ENCODE results near the gene PFN2. TPM values are rescaled to one million over a fixed set of nuclear protein-coding genes. Genes with fewer than 3 reads are reported as not detected.
A peak's percentile ranks its signal among the peaks of the same experiment; 100 is the strongest.
"Not testable (repeated sequence)": the region's sequence is repeated elsewhere in the genome, so short reads cannot be mapped to it uniquely, and the experiment has no call there.

The PFN2 gene
- total RNA-seq, 1 donor from 2014 or later, result 179 TPM

DNA sequence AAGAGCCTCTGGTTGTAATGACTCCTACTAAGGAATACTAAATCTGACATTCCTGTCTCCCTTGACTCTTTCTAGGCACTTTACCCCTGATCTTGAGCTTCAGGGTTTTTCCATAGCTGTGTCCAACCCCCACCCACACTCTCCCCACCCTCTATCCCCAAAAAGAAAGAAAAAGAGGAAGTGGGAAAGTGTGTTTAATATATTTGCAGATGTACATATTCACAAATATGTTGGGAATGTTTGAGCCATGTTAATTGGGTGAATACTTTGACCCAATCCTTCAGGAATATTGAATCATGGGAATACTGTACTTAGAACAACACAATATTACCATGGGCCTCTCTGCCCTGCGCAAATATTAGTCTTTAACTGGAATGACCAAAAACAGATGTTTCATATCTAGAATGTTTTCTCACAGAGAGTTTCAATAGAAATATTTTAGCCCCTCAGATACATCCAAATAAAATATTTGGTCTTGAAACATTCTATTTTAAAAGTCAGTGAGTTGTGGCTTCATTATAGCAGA is 19.8 kb upstream of the PFN2 start:
- peaks cover 16% of the 10 kb centered on the region for H3K9me3 Mint-ChIP-seq
- H3K36me3 Mint-ChIP-seq, result peaks cover 6% of the 10 kb centered on the region
- no peak for DNase-seq (ENCODE audit: low spot score in 2 of 2, unreplicated experiment in 2 of 2)
- no peak overlapping the region for H3K4me3 Mint-ChIP-seq
- H3K27me3 Mint-ChIP-seq (ENCODE audit: low read depth), result no peaks in the 10 kb centered on the region
- H3K4me1 Mint-ChIP-seq, result peaks cover 3% of the 10 kb centered on the region
- no peak overlapping the region for H3K27ac Mint-ChIP-seq
- TF ChIP-seq, protein P1, sequence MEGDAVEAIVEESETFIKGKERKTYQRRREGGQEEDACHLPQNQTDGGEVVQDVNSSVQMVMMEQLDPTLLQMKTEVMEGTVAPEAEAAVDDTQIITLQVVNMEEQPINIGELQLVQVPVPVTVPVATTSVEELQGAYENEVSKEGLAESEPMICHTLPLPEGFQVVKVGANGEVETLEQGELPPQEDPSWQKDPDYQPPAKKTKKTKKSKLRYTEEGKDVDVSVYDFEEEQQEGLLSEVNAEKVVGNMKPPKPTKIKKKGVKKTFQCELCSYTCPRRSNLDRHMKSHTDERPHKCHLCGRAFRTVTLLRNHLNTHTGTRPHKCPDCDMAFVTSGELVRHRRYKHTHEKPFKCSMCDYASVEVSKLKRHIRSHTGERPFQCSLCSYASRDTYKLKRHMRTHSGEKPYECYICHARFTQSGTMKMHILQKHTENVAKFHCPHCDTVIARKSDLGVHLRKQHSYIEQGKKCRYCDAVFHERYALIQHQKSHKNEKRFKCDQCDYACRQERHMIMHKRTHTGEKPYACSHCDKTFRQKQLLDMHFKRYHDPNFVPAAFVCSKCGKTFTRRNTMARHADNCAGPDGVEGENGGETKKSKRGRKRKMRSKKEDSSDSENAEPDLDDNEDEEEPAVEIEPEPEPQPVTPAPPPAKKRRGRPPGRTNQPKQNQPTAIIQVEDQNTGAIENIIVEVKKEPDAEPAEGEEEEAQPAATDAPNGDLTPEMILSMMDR (IDR thresholded peaks at IDR 0.05; ENCODE audit: unreplicated experiment), result no peak

DNA sequence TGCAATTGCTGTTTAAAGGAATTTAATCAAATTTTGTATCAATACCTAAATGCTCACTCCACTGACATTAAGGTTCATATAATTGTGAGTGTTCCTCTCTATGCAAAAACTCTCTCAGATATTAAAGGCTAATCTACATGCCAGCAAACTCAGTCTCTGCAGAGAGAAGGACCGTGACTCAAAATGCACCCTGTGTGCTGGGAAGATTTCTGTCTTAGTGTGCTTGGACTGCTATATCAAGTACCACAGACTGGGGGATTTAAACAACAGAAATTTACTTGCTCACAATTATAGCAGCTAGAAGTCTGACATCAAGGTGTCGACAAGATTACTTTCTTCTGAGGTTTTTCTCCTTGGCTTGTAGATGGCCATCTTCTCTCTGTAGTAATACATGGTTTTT is 18.6 kb upstream of the PFN2 start:
- Mint-ChIP-seq H3K4me1 (peaks cover 3% of the 10 kb centered on the region), H3K4me3 (no peak overlapping the region), H3K9me3 (peaks cover 6% of the 10 kb centered on the region), H3K36me3 (peaks cover 4% of the 10 kb centered on the region), H3K27me3 (ENCODE audit: low read depth) (no peaks in the 10 kb centered on the region), H3K27ac (no peak overlapping the region)
- no peak for DNase-seq (ENCODE audit: low spot score in 2 of 2, unreplicated experiment in 2 of 2)
- TF ChIP-seq, protein P1 (IDR thresholded peaks at IDR 0.05; ENCODE audit: unreplicated experiment), result no peak

- DNase-seq (ENCODE audit: low spot score in 2 of 2, unreplicated experiment in 2 of 2), result no peak
- TF ChIP-seq, protein P1 (IDR thresholded peaks at IDR 0.05; ENCODE audit: unreplicated experiment), result no peak
- no peak overlapping the region for H3K27ac Mint-ChIP-seq
- peaks cover 8% of the 10 kb centered on the region for H3K9me3 Mint-ChIP-seq
- no peaks in the 10 kb centered on the region for H3K36me3 Mint-ChIP-seq
- peaks cover 2% of the 10 kb centered on the region for H3K4me1 Mint-ChIP-seq
- H3K4me3 Mint-ChIP-seq, result no peak overlapping the region
- no peaks in the 10 kb centered on the region for H3K27me3 Mint-ChIP-seq (ENCODE audit: low read depth)
Observed at GRCh38 chr3:149983628-149984027, 12.9 kb upstream of the PFN2 start.

GRCh38 chr3:149983053-149983452 is 12.4 kb upstream of the PFN2 start:
- not testable (repeated sequence) for H3K4me3 Mint-ChIP-seq; H3K4me1 Mint-ChIP-seq; DNase-seq (ENCODE audit: low spot score in 2 of 2, unreplicated experiment in 2 of 2); H3K27ac Mint-ChIP-seq; H3K36me3 Mint-ChIP-seq; H3K9me3 Mint-ChIP-seq; H3K27me3 Mint-ChIP-seq (ENCODE audit: low read depth)

DNA sequence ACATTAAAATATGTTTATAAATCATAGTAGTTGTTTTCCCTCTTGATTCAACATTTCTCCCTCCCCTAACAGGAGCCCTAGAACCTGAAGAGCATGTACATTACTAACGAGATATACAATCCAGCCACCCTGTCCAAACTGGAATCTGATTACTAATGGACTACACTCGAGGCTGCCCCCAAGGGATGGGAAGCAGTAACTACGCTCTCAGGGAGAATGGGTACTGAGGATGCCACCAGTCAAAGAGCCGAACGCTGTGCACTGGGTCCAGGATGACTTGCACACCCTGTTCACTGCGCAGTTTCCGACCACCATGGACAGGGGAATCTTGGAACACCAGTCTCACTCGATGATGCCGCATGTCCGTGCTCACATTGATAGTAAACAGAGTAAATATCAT is 11.3 kb upstream of the PFN2 start:
- H3K4me3 Mint-ChIP-seq; DNase-seq (ENCODE audit: low spot score in 2 of 2, unreplicated experiment in 2 of 2); H3K27ac Mint-ChIP-seq; H3K36me3 Mint-ChIP-seq; H3K9me3 Mint-ChIP-seq; H3K27me3 Mint-ChIP-seq (ENCODE audit: low read depth): not testable (repeated sequence)
- H3K4me1 Mint-ChIP-seq, result peaks cover 15% of the 10 kb centered on the region

DNA sequence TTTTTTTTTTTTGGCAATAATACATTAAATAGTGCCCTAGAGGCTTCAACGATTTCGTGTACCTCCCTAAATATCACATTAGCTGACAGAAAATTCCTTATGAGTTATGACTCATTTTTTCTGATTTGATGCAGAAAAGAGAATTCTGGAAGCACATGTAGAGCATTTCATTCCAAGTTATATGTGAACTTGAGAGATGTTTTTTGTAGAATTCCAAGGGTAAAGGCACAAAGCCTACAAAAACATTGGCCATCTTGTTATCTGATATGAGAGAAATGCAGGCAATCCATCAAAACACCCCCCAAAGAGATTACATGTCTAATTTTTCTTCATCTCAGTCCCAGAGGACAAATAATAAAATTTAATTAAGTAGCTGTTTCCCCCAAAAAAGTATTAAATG is 6.7 kb upstream of the PFN2 start:
- Mint-ChIP-seq H3K27ac (peak overlapping the region; percentile 32), H3K4me3 (no peak overlapping the region), H3K36me3 (no peaks in the 10 kb centered on the region), H3K4me1 (peaks cover 30% of the 10 kb centered on the region), H3K9me3 (peaks cover 23% of the 10 kb centered on the region), H3K27me3 (ENCODE audit: low read depth) (no peaks in the 10 kb centered on the region)
- no peak for DNase-seq (ENCODE audit: low spot score in 2 of 2, unreplicated experiment in 2 of 2)
- TF ChIP-seq, protein P1 (IDR thresholded peaks at IDR 0.05; ENCODE audit: unreplicated experiment), result no peak

DNA sequence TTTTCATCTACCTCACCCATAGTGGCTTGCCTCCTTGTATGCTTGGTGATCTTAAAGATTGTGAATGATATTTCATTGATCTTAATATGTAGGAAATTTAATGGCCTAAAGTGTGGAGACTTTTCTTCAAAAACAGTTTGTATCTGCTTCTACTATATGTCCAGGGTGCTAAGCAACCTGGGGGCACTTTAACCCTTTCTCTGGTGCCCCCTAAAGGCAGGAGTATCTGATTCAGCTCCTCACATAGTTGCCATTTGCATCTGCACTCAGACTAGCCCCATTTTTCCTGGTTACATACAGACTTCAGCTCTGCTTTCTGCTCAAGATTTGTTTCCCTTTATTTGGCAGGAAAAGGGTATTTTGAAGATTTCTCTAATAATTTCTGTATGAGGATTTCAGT is 5.2 kb upstream of the PFN2 start:
- TF ChIP-seq, protein P1 (IDR thresholded peaks at IDR 0.05; ENCODE audit: unreplicated experiment), result no peak
- H3K9me3 Mint-ChIP-seq, result peaks cover 23% of the 10 kb centered on the region
- no peak overlapping the region for H3K27ac Mint-ChIP-seq
- H3K27me3 Mint-ChIP-seq (ENCODE audit: low read depth), result no peaks in the 10 kb centered on the region
- DNase-seq (ENCODE audit: low spot score in 2 of 2, unreplicated experiment in 2 of 2), result no peak
- no peak overlapping the region for H3K4me3 Mint-ChIP-seq
- H3K4me1 Mint-ChIP-seq, result peaks cover 38% of the 10 kb centered on the region
- no peaks in the 10 kb centered on the region for H3K36me3 Mint-ChIP-seq
